Left ventricle myocardium inferior (tissue), 1 donor: ENCODE measurements around the gene SSBP2. TPM values are rescaled to one million over a fixed set of nuclear protein-coding genes. Genes with fewer than 3 reads are reported as not detected.

Source experiments
- DNase-seq: peaks from one replicate; pipeline ENCODE4 v3.0.0-alpha.2; 2020
- H3K27ac ChIP-seq: fragments of 200-600 bp; replicated peaks from 2 replicates; pipeline ENCODE4 v1.8.0; 2021
- H3K27me3 ChIP-seq: fragments of 200-600 bp; 2 replicates; pipeline ENCODE4 v1.8.0; 2021; ENCODE audit warnings: low read depth
- H3K36me3 ChIP-seq: fragments of 200-600 bp; 2 replicates; pipeline ENCODE4 v1.8.0; 2021
- H3K4me1 ChIP-seq: fragments of 200-600 bp; 2 replicates; pipeline ENCODE4 v1.8.0; 2021
- H3K4me3 ChIP-seq: fragments of 200-600 bp; 2 replicates; pipeline ENCODE4 v1.8.0; 2021; ENCODE audit warnings: mild to moderate bottlenecking, moderate library complexity
- H3K9me3 ChIP-seq: fragments of 200-600 bp; replicated peaks from 2 replicates; pipeline ENCODE4 v1.8.0; 2021
- CTCF ChIP-seq: fragments of 200-600 bp; IDR thresholded peaks from 2 replicates; pipeline ENCODE4 v1.8.0; 2021; ENCODE audit warnings: antibody characterized with exemption, mild to moderate bottlenecking, borderline replicate concordance
- intact Hi-C: fragments of 100-400 bp; cut with micrococcal nuclease; formaldehyde crosslinking; loops from one replicate; pipeline ENCODE4 v1.11.0; 2022
- total RNA-seq: library from RNA; stranded (reverse); fragmentation: NEBNext Ultra II Directional; extraction: Animal tissue kit (Norgen Biotek cat#: 25700); gene quantifications from one replicate; pipeline ENCODE4 v1.2.1, GENCODE V29; 2021
- donor health status: DM: no; HTN: yes; CAD: no; lungs with severe emphysema.

Gene SSBP2
- total RNA-seq, 1 donor from 2014 or later: 40.7 TPM

- intact Hi-C loops: no loop called here
- no peaks in the 10 kb centered on the region for H3K27me3 ChIP-seq
- H3K36me3 ChIP-seq: no peaks in the 10 kb centered on the region
These were observed 225.2 kb downstream of the SSBP2 start for GRCh38 chr5:81525690-81526089.

DNA sequence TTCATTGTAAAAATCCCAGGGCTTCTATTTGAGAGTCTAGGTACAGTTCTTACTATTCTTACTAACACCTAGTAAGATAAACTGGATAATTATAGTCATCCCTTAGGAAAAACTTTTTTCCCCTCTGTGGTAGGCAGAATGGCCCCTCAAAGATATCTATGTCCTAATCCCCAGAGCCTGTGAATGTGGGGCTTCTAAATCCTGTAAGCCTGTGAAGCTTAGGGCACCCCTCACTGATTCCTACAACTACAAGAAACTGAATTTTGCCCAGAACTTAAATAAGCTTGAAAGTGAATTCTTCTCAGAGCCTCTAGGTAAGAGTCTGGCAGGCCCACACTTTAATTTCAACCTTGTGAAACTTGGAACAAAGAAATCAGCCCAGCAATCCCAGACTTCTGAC lies 226.9 kb downstream of the SSBP2 start:
- Histone ChIP-seq H3K27ac (no peak overlapping the region), H3K9me3 (no peaks in the 10 kb centered on the region), H3K36me3 (no peaks in the 10 kb centered on the region), H3K4me1 (peaks cover 29% of the 10 kb centered on the region), H3K27me3 (no peaks in the 10 kb centered on the region), H3K4me3 (no peak overlapping the region)
- no peak for TF ChIP-seq CTCF
- intact Hi-C loops: no loop called here
- DNase-seq: no peak

More at GRCh38 chr5:81525690-81526089, 225.2 kb downstream of the SSBP2 start:
- H3K9me3 ChIP-seq: no peaks in the 10 kb centered on the region
- no peak for DNase-seq
- no peak overlapping the region for H3K4me3 ChIP-seq
- H3K27ac ChIP-seq: no peak overlapping the region
- peaks cover 29% of the 10 kb centered on the region for H3K4me1 ChIP-seq
- no peak for TF ChIP-seq CTCF

DNA sequence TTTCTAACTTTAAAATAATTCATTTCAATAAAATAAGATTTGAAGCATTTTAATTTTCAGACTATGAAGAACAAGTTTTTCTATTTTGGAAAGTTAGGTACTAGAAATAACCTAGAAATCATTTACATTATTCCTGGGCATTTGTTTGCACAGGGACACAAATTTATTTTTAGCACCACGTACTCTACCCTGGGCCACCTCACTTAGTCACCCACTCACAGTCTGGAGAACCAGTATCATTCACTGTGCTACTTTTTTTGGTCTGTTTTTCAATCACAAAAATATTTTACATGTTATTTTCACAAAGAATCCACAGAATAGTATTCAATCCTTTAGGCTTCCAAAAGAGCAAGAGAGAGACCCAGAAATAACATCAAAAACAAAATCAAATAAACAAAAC lies 228.3 kb downstream of the SSBP2 start:
- H3K36me3 ChIP-seq: no peaks in the 10 kb centered on the region
- no peak for DNase-seq
- H3K27me3 ChIP-seq: no peaks in the 10 kb centered on the region
- H3K27ac ChIP-seq: no peak overlapping the region
- no peaks in the 10 kb centered on the region for H3K9me3 ChIP-seq
- peaks cover 29% of the 10 kb centered on the region for H3K4me1 ChIP-seq
- intact Hi-C loops: no loop called here
- H3K4me3 ChIP-seq: no peak overlapping the region
- TF ChIP-seq CTCF: no peak

DNA sequence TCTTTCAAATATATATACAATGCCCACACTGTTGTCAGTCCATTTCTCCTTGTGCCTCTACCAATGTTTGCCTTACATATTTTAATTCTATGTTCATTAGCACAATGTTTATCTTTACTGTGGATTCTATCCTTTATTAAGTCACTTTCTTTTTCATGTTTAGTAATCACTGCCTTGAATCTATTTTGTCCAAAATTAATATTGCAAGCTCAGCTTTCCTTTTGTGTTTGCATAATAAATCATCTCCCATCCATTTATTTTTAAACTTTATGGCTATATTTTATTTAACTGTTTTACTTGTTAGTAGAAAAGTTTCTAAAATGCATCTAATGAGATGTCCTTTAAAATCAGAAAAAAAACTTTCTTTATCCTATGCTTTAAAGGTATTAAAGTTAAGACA lies 230.1 kb downstream of the SSBP2 start:
- Histone ChIP-seq H3K4me3 (no peak overlapping the region), H3K27ac (no peak overlapping the region), H3K27me3 (no peaks in the 10 kb centered on the region), H3K9me3 (no peaks in the 10 kb centered on the region), H3K36me3 (no peaks in the 10 kb centered on the region), H3K4me1 (peaks cover 28% of the 10 kb centered on the region)
- DNase-seq: no peak
- no peak for TF ChIP-seq CTCF
- intact Hi-C loops: no loop called here

GRCh38 chr5:81519217-81519905 lies 231.5 kb downstream of the SSBP2 start:
- Histone ChIP-seq H3K27ac (no peak overlapping the region), H3K4me3 (no peak overlapping the region), H3K4me1 (peaks cover 13% of the 10 kb centered on the region), H3K27me3 (no peaks in the 10 kb centered on the region), H3K36me3 (no peaks in the 10 kb centered on the region), H3K9me3 (no peaks in the 10 kb centered on the region)
- TF ChIP-seq CTCF: no peak
- intact Hi-C loops: no loop called here
- DNase-seq: no peak
